DOHH2 (cell line): Measurements from ENCODE around the gene VLDLR.

Source experiments
- H3F3A ChIP-seq: fragments of 200-600 bp; sonication (generic), shearing (Covaris generic); 2 replicates; pipeline ENCODE4 v1.6.0; 2016; ENCODE audit warnings: antibody characterized with exemption, mild to moderate bottlenecking; ENCODE audit not compliant: control insufficient read depth, insufficient read depth
- H3K27ac ChIP-seq: fragments of 200-600 bp; sonication (generic); 2 replicates; pipeline ENCODE4 v1.5.1; 2014; ENCODE audit warnings: low read depth, mild to moderate bottlenecking, low read length, moderate library complexity
- H3K27me3 ChIP-seq: fragments of 200-600 bp; sonication (generic); 2 replicates; pipeline ENCODE4 v1.6.1; 2014; ENCODE audit warnings: mild to moderate bottlenecking, low read length, mixed read lengths; ENCODE audit not compliant: control insufficient read depth
- H3K36me3 ChIP-seq: fragments of 200-600 bp; sonication (generic); 2 replicates; pipeline ENCODE4 v1.6.1; 2014; ENCODE audit warnings: mild to moderate bottlenecking, low read length, moderate library complexity, mixed read lengths; ENCODE audit not compliant: control insufficient read depth
- H3K4me1 ChIP-seq: fragments of 200-600 bp; sonication (generic); 2 replicates; pipeline ENCODE4 v1.6.1; 2014; ENCODE audit warnings: mild to moderate bottlenecking, low read length, mixed read lengths; ENCODE audit not compliant: control insufficient read depth
- H3K4me2 ChIP-seq: fragments of 200-600 bp; sonication (generic); 2 replicates; pipeline ENCODE4 v1.6.0; 2014; ENCODE audit warnings: mild to moderate bottlenecking, low read length, moderate library complexity
- H3K4me3 ChIP-seq: fragments of 200-600 bp; sonication (generic); 2 replicates; pipeline ENCODE4 v1.5.1; 2014; ENCODE audit warnings: mild to moderate bottlenecking, low read length, mixed read lengths
- H3K79me2 ChIP-seq: fragments of 200-600 bp; sonication (generic); 2 replicates; pipeline ENCODE4 v1.6.1; 2014; ENCODE audit warnings: mild to moderate bottlenecking, low read length, mixed read lengths; ENCODE audit not compliant: control insufficient read depth
- H3K9me2 ChIP-seq: fragments of 200-600 bp; sonication (generic); replicated peaks from 2 replicates; pipeline ENCODE4 v1.6.1; 2014; ENCODE audit warnings: mild to moderate bottlenecking, low read length, mixed read lengths; ENCODE audit not compliant: control insufficient read depth
- H3K9me3 ChIP-seq: fragments of 200-600 bp; sonication (generic); 2 replicates; pipeline ENCODE4 v1.6.1; 2014; ENCODE audit warnings: antibody characterized with exemption, low read length, mixed read lengths; ENCODE audit not compliant: control insufficient read depth, insufficient read depth
- H4K20me1 ChIP-seq: fragments of 200-600 bp; sonication (generic); 2 replicates; pipeline ENCODE4 v1.6.0; 2014; ENCODE audit warnings: low read depth, mild to moderate bottlenecking, antibody characterized with exemption, low read length, moderate library complexity; ENCODE audit not compliant: control insufficient read depth, insufficient read depth
- EZH2phosphoT487 ChIP-seq: fragments of 200-600 bp; sonication (generic); IDR thresholded peaks from 2 replicates; pipeline ENCODE4 v1.6.1; 2017; ENCODE audit warnings: borderline replicate concordance, mild to moderate bottlenecking, antibody characterized with exemption, low read length, moderate library complexity, mixed read lengths
- TF ChIP-seq, protein P1 (sequence below): fragments of 200-600 bp; sonication (generic); IDR thresholded peaks from one replicate; pipeline ENCODE4 v1.5.1; 2014; ENCODE audit warnings: antibody characterized with exemption, mild to moderate bottlenecking, low read depth, low read length; ENCODE audit not compliant: poor library complexity, severe bottlenecking

Gene VLDLR

GRCh38 chr9:2637390-2637789, 15.8 kb downstream of the VLDLR start:
- H3K4me3 ChIP-seq = no peak overlapping the region
- H3K27me3 ChIP-seq = no peaks in the 10 kb centered on the region
- no peaks in the 10 kb centered on the region for H3K9me3 ChIP-seq
- H3K9me2 ChIP-seq = no peaks in the 10 kb centered on the region
- no peaks in the 10 kb centered on the region for H3F3A ChIP-seq
- no peaks in the 10 kb centered on the region for H3K4me1 ChIP-seq
- TF ChIP-seq, protein P1, sequence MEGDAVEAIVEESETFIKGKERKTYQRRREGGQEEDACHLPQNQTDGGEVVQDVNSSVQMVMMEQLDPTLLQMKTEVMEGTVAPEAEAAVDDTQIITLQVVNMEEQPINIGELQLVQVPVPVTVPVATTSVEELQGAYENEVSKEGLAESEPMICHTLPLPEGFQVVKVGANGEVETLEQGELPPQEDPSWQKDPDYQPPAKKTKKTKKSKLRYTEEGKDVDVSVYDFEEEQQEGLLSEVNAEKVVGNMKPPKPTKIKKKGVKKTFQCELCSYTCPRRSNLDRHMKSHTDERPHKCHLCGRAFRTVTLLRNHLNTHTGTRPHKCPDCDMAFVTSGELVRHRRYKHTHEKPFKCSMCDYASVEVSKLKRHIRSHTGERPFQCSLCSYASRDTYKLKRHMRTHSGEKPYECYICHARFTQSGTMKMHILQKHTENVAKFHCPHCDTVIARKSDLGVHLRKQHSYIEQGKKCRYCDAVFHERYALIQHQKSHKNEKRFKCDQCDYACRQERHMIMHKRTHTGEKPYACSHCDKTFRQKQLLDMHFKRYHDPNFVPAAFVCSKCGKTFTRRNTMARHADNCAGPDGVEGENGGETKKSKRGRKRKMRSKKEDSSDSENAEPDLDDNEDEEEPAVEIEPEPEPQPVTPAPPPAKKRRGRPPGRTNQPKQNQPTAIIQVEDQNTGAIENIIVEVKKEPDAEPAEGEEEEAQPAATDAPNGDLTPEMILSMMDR = no peak
- no peak for TF ChIP-seq EZH2phosphoT487
- no peaks in the 10 kb centered on the region for H3K79me2 ChIP-seq
- no peaks in the 10 kb centered on the region for H4K20me1 ChIP-seq
- no peaks in the 10 kb centered on the region for H3K36me3 ChIP-seq
- H3K4me2 ChIP-seq = no peak overlapping the region
- no peak overlapping the region for H3K27ac ChIP-seq

DNA sequence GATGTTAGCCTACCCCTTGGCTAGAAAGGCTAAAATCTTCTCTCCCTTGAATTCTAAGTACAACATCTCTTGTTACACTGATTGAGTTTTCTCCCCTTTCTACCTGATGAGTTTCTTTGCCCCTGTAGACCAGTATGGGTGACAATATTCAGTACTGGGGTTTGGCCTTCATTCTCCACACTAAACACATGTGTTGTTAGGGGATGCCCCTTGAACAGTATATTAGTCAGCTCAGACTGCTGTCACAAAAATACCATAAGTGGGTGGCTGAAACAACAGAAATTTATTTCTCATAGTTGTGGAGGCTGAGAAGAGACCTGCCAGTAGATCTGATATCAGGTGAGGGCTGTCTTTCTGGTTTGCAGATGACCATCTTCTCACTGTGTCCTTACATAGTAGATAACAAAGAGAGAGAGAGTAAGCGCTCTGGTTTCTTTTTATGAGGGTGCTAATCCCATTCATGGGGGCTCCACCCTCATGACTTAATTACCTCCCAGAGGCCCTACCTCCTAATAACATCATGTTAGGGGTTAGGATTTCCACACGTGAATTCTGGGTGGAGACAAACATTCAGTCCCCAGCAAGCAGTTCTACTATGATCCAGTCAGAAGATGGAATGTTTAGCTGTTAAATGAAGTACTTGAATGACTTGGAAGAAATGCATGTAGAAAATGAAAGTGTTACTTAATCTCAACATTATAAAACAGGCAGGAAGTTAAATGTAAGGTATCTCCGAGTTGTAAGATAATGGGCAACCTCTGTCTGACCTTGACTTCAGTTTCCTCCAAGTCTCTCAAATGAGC, 17.5 kb downstream of the VLDLR start:
- H3K36me3 ChIP-seq = no peaks in the 10 kb centered on the region; the same call in 1 of the 2 replicates
- no peak overlapping the region for H3K4me2 ChIP-seq
- no peaks in the 10 kb centered on the region for H4K20me1 ChIP-seq
- no peaks in the 10 kb centered on the region for H3F3A ChIP-seq
- H3K4me3 ChIP-seq = no peak overlapping the region
- H3K9me2 ChIP-seq = no peaks in the 10 kb centered on the region
- no peaks in the 10 kb centered on the region for H3K4me1 ChIP-seq
- H3K79me2 ChIP-seq = no peaks in the 10 kb centered on the region
- H3K9me3 ChIP-seq = no peaks in the 10 kb centered on the region
- H3K27me3 ChIP-seq = no peaks in the 10 kb centered on the region
- no peak overlapping the region for H3K27ac ChIP-seq
- TF ChIP-seq, protein P1 = no peak
- no peak for TF ChIP-seq EZH2phosphoT487

DNA sequence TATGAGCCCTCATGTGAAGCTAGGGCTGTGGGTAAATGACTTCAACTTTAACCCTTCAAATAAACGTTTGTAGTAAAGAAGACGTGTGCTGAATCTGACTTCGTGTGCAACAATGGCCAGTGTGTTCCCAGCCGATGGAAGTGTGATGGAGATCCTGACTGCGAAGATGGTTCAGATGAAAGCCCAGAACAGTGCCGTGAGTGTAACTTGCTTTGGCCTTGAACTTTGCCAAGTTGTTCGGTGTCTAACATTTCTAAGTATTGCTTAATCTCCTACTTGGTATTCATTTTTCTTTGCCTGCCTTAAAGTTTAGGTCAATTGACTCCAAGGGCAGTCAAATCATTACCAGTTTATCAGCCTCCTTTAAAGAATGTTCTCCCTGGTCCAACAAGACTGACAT, 18.2 kb downstream of the VLDLR start:
- Histone ChIP-seq H4K20me1 (no peaks in the 10 kb centered on the region), H3K36me3 (no peaks in the 10 kb centered on the region; the same call in 1 of the 2 replicates), H3K9me2 (no peaks in the 10 kb centered on the region), H3F3A (no peaks in the 10 kb centered on the region), H3K9me3 (no peaks in the 10 kb centered on the region), H3K27me3 (no peaks in the 10 kb centered on the region), H3K4me2 (no peak overlapping the region), H3K4me3 (no peak overlapping the region), H3K79me2 (no peaks in the 10 kb centered on the region), H3K27ac (no peak overlapping the region), H3K4me1 (no peaks in the 10 kb centered on the region)
- TF ChIP-seq, protein P1 = no peak
- TF ChIP-seq EZH2phosphoT487 = no peak
